ENCODE measurements around the gene PRELID3B. TPM values are rescaled to one million over a fixed set of nuclear protein-coding genes. Genes with fewer than 3 reads are reported as not detected.

Gene PRELID3B
- total RNA-seq, 1 experiment from 2014 or later, result 52.6 TPM

DNA sequence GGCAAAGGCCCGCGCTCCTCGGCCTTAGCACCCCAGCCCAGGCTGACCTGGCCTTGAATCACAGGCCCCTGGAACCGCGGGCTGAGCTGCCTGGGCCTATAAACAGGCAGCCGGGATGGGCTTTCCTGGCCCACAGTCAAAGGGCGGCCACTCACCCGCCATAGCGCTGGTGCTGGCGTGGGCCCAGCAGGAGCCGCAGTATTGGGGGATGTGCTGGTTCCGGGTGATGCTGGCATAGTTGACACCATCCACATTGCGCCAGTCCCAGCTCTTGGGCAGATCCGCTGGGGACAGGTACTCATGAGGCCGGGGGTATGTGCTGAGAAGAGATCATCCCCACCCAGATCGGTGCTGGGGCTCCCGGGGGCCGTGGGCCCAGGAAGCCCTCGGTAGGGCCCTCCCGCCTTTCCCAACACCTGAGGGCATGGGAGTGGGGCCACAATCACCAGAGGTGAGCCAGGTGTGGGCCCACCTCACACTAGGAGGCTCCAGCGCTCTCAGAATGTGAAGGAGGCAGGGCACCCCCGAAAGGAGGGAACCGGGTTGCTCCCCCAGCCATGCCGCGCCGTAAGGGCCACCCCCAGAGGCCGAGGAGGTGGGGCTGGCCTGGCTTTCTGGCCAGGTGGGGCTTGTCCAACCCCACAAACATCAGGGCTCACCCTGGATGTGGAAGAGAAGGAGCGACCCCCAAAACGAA lies 36.3 kb downstream of the PRELID3B start:
- peaks cover 24 to 25% of the 10 kb centered on the region in 2 experiments for H3K4me1 Mint-ChIP-seq
- no peak overlapping the region for H3K4ac ChIP-seq (ENCODE audit: low read depth, low read length)
- DNase-seq, result no peak

More for the DNA sequence above, 36.3 kb downstream of the PRELID3B start:
- peak overlapping the region; percentile 82; the same call in 1 of the 2 replicates for H3K14ac ChIP-seq (ENCODE audit: insufficient read depth, low read length)
- H3K9ac ChIP-seq (ENCODE audit: extremely low read depth, insufficient read length, low read length), result peak overlapping the region; percentile 21
- Mint-ChIP-seq H3K9me3 (no peaks in the 10 kb centered on the region), H3K4me3 (peak overlapping the region; percentile 60 to 74), H3K36me3 (ENCODE audit: insufficient read depth in 1 of 3, low read depth in 3 of 3) (peaks cover 0 to 11% (median 10%) of the 10 kb centered on the region in 3 experiments; a peak in 4 of 7 replicates), H3K27ac (no peak overlapping the region), H3K27me3 (ENCODE audit: low read depth) (peaks cover 30% of the 10 kb centered on the region)
- peak overlapping the region; percentile 46 for H3K18ac ChIP-seq (ENCODE audit: insufficient read length, low read depth, low read length)
- peaks cover 3% of the 10 kb centered on the region for H3K23me2 ChIP-seq (ENCODE audit: insufficient read length, low read depth, low read length, poor library complexity, severe bottlenecking)
- H2AK5ac ChIP-seq (ENCODE audit: insufficient read length, low read length), result no peak overlapping the region
- no peak overlapping the region for H4K5ac ChIP-seq (ENCODE audit: insufficient read length, low read depth, low read length)
- H2BK20ac ChIP-seq (ENCODE audit: low read depth, low read length, poor library complexity, severe bottlenecking), result no peak overlapping the region
- H2BK120ac ChIP-seq (ENCODE audit: low read depth, low read length, poor library complexity, severe bottlenecking), result no peak overlapping the region
- H3K23ac ChIP-seq (ENCODE audit: insufficient read length, low read depth, low read length), result no peak overlapping the region
- TF ChIP-seq, protein P1, sequence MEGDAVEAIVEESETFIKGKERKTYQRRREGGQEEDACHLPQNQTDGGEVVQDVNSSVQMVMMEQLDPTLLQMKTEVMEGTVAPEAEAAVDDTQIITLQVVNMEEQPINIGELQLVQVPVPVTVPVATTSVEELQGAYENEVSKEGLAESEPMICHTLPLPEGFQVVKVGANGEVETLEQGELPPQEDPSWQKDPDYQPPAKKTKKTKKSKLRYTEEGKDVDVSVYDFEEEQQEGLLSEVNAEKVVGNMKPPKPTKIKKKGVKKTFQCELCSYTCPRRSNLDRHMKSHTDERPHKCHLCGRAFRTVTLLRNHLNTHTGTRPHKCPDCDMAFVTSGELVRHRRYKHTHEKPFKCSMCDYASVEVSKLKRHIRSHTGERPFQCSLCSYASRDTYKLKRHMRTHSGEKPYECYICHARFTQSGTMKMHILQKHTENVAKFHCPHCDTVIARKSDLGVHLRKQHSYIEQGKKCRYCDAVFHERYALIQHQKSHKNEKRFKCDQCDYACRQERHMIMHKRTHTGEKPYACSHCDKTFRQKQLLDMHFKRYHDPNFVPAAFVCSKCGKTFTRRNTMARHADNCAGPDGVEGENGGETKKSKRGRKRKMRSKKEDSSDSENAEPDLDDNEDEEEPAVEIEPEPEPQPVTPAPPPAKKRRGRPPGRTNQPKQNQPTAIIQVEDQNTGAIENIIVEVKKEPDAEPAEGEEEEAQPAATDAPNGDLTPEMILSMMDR (conservative IDR thresholded peaks at IDR 0.05), result no peak
- H2BK15ac ChIP-seq (ENCODE audit: low read depth, low read length), result no peak overlapping the region
- H3K79me2 ChIP-seq (ENCODE audit: insufficient read depth, low read length), result no peaks in the 10 kb centered on the region
- H3K79me1 ChIP-seq (ENCODE audit: insufficient read depth, low read depth, low read length, poor library complexity, severe bottlenecking), result no peaks in the 10 kb centered on the region
- no peaks in the 10 kb centered on the region for H4K20me1 ChIP-seq (ENCODE audit: control insufficient read depth, insufficient read depth, insufficient read length)
- H4K91ac ChIP-seq (ENCODE audit: insufficient read length, low read depth, low read length), result no peak overlapping the region
- peaks cover 7% of the 10 kb centered on the region; the same call in 1 of the 2 replicates for H3K4me1 ChIP-seq (ENCODE audit: insufficient read depth, low read length)
- no peaks in the 10 kb centered on the region for H3K9me3 ChIP-seq (ENCODE audit: control insufficient read depth, low read depth, low read length)
- no peaks in the 10 kb centered on the region for H3K27me3 ChIP-seq (ENCODE audit: insufficient read depth, low read length)
- no peak overlapping the region for H2BK5ac ChIP-seq (ENCODE audit: insufficient read length, low read length)
- H4K8ac ChIP-seq (replicated peaks; ENCODE audit: insufficient read length, low read depth, low read length), result no peak overlapping the region
- H3K27ac ChIP-seq (ENCODE audit: insufficient read length, low read depth, low read length), result no peak overlapping the region
- peak overlapping the region; percentile 42 for H3K4me2 ChIP-seq (ENCODE audit: insufficient read depth, insufficient read length, low read length)
- H2AFZ ChIP-seq (ENCODE audit: low read length), result no peak overlapping the region
- WGBS (ENCODE audit: extremely low coverage, insufficient read length, low lambda C conversion rate), result no CpG with 5 or more reads among the region's 29 CpGs
- H2BK12ac ChIP-seq (ENCODE audit: insufficient read length, low read depth, low read length), result no peak overlapping the region
- no peak overlapping the region for H3K56ac ChIP-seq (ENCODE audit: insufficient read length, low read depth, low read length)
- H3T11ph ChIP-seq (ENCODE audit: low read length), result no peak overlapping the region
